Fibroblast of peridontal ligament (primary cell): ENCODE measurements around the gene CNTNAP2.

ENCODE experiments used
- DNase-seq: peaks from one replicate; pipeline ENCODE4 v3.0.0-alpha.2; 2010; ENCODE audit errors: extremely low read depth

Gene CNTNAP2

DNA sequence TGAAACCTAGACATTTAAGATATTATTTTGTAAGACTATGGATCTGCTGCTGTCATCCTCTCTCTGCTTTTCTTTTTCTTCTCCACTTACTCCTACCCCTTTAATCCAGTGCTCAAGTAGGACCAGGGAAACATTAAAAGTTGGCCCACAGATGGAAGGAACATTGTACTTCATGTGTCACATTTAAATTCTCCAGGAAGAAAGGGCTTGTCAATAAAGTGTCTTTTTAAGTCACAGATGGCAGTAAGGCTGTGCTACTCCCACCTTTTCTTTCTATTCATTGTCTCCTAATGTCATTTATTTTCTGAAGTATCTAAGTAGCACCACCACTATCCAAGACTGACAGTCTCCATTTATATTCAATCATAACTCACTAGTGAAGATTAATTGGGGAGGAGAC lies 1736.2 kb downstream of the CNTNAP2 start:
- DNase-seq: no peak

DNA sequence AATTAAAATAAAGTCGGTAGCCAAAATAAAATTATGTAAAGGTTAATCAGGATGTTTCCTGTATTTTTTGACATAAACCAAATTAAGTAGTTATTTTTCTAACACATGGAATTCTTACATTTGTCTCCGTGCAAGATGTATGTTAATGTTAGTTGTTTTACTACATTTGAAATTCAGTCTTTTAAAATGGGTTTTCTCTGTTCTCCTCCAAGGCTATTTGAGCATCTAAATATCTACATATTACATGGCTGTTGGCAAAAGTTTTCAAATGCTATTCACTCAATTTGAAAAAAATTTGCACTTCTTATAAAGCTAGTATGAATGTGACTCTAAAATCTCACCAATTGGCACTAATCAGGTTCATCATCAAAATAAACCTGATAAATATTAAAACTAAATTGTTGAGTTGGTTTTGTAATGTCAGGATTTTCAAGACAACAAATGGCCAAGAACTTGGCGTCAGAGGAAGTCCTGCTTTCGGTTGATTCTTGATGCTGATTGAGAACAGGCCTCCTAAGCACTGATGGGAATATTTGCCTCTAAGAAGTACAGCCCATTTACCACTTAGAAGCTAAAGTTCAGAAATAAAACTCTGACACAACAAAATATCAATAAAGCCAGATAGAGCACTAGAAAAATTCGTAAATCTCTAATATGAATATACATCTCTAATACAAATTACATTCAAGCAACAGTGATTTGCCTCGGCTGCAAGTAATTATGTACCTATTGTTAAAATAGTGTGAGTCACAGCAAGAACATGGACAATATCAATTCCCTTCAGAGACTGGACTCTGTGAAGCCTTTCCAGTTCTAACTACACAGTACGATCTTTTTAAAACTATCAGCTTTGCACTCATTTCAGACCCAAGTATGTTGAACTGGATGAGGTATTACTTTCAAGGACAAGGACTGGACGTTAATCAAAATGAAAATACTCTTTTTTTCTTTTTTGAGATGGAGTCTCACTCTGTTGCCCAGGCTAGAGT lies 1740.8 kb downstream of the CNTNAP2 start:
- DNase-seq: no peak

DNA sequence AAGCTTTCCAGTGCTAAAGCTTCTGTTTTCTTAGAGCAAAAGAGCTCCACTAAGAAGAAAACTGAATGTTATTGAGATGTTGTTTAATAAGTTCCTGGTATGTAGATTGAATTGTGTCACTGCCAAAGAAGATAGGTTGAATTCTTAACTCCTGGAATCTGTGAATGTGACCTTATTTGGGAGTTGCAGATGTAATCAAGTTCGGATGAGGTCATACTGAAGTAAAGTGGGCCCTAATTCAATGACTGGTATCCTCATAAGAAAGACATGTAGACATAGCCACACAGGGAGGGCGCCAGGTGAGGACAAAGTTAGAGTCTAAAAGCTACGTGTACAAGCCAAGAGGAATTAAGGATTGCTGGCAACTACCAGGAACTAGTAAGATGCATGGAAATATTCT lies 1741.8 kb downstream of the CNTNAP2 start:
- DNase-seq: no peak

DNA sequence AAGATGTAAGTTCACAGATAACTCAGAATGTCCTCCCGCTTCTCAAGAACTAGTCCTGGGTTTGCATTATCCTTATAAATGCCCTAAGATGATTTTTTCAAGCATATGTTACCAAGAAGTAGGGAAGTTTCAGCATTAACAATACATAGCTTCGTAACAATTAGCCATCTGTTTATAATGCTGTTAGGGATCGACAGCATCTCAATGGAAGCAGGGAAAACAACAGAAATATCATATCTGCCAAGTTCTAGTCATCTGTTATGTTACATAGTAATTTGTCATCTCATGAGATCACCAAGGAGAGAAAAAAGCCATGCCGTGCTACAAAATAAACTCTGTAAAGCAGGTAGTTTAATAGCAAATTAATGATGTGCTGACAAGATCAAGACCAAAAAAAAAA lies 1742.4 kb downstream of the CNTNAP2 start:
- no peak for DNase-seq

DNA sequence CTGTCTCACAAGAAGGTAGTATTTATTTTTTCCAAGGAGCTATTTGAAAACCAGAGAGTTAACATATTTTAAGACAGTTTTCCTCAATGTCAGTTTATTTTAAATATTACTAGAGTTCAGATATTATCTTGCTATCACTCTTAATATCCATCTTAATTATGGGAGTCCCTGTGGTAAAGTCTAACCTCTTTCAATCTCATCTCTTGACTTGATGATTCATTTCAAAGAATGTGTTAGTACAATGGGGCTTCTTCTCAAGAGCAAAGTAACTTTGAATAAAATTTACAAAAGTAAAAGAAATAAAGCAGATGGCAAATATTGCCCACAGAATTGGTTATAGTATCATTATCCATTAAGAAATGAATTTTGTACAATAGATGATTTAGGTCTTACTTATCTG lies 1742.9 kb downstream of the CNTNAP2 start:
- no peak for DNase-seq

DNA sequence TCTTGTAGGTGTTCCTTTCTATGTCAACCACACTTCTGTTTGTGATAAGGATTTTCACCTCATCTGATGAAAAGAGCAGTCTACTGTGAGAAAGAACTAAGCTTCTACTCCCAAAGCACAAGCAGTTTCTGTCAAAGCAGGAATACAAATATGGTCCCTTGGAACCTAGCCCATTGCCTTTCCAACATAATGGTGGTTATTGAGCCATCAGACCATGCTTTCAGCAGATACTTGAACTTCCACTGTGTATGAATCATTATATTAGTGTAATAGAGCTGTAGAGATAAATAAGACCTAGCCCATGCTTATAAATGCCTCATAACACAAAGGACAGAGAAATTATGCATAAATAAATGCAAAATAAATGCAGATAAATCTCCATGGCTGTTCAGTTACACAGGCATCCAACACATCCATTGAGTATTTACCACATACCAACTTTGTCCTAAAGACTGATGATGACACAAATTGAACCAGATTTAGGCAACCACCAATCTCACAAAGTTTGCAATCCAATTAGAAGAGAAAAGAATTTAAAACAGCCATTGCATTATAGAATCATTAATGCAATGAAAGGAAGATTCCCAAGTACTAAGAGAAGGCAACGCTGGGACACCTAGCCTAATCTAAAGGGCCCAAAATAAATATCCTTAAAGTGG lies 1744.6 kb downstream of the CNTNAP2 start:
- DNase-seq: peak; percentile 40

DNA sequence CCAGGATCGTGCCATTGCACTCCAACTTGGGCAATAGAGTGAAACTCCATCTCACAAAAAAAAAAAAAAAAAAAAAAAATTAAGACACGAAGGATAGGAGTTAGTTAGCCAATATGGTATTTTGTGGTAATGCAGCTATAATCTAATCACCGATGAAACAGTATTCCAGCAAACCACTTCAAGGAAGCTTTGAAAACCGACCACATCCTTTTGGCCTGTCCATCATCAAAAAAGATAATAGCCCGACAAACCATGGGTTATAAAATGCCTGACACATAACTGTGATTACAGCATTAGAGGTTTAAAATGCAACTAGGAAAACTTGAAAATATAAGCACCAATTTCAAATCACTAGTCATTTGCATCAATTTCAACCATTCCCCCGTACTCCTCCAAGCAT lies 1745.3 kb downstream of the CNTNAP2 start:
- DNase-seq: no peak

DNA sequence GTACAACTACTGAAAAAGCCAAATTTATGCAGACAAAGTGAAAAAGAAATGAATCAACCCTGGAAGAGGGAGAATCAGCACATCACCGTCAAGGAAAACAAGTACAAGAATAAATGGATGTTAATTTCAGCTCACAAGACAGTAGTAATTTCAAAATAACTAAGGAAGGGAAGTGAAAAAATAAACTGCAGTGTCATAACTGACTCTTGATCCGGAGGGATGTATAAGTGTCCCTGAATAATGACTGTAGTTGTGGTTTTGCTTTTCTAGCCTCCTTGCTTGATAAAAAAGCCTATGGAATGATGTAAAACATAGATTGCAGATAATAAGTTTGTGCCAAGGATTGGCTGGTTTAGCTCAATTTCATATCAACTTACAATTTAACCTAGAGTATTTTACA lies 1752.9 kb downstream of the CNTNAP2 start:
- no peak for DNase-seq

DNA sequence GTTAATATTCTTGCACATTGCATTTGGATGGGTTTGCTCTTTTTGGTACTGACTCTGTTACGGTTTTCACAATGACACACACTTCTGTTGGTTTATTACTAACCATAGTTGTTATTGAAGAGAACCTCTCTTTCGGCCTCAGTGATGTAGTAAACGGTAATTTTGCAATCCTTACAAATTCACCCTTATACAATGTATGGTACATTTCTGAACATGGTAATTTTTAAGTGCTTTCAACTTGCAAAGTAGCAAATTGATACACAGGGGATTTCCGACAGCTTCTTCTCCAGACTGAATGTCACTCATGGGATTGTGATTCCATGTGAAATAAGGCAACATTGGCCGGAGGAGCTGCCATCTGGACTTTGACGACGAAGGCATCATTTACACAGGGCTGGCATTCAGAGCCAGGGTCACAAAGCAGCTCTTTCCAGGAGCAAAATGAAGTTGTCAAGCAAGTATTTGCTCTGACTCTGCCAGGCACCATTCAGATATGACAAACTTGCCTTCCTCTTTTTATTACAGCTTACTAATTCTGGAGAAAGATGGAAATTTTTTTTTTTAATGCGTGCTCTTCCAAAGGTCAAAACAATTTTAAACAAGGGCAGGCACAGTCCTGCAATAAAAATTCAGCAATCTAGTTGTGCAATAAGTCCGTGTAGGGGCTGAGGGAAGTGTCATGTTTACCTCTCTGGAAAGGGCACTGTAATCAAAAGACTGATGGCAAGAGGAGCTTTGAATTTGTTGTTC lies 1762.5 kb downstream of the CNTNAP2 start:
- DNase-seq: no peak

DNA sequence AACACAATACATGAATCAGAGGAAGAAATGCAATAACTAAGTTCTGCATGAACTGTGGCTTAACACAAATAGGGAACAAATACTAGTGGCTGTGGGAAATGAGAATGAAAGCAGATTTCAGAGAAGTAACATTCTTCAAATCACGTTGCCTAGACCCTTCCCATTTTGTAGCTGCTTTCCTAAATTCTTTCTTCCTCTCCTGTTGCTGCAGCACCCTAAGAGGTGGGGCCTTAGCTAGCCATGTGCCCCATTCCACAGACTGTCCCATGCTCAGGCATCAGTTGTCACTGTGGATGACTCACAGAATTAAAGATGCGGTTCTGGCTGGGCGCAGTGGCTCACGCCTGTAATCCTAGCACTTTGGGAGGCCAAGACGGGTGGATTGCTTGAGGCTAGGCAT lies 1769.3 kb downstream of the CNTNAP2 start:
- no peak for DNase-seq

DNA sequence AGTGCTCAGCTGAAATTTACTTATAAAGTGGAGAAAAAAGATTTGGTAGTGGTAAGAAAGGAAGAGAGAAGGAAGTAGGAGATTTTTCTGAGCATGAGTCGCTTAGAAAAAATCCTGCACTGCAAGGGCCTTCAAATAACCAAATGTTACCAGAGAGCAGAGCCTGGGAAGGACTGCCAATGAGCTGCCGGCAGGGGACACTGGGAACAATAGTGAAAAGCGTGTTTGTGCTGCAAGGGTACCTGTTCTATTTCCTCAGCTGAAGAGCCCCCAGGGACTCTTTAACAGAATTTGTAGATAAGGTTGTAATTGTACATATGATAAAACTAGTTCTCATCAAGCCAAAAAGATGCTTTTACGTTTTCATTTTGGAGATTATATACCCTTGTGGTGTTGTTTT lies 1777.7 kb downstream of the CNTNAP2 start:
- peak; percentile 24 for DNase-seq

DNA sequence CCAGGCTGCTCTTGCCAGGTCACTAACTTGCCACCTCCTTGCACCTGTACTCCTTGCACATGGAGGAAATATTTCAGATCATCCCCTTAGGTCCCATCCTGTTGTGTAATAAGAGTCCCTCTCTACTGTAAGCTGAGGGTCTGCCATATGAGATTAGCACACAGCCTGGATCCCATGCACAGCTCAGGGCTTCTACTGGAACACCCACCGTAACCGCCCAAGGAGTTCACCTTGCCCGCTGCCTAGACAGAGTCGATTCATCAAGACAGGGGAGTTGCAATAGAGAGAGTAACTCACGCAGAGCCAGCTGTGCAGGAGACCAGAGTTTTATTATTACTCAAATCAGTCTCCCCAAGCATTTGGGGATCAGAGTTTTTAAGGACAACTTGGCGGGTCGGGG lies 1779.5 kb downstream of the CNTNAP2 start:
- no peak for DNase-seq

DNA sequence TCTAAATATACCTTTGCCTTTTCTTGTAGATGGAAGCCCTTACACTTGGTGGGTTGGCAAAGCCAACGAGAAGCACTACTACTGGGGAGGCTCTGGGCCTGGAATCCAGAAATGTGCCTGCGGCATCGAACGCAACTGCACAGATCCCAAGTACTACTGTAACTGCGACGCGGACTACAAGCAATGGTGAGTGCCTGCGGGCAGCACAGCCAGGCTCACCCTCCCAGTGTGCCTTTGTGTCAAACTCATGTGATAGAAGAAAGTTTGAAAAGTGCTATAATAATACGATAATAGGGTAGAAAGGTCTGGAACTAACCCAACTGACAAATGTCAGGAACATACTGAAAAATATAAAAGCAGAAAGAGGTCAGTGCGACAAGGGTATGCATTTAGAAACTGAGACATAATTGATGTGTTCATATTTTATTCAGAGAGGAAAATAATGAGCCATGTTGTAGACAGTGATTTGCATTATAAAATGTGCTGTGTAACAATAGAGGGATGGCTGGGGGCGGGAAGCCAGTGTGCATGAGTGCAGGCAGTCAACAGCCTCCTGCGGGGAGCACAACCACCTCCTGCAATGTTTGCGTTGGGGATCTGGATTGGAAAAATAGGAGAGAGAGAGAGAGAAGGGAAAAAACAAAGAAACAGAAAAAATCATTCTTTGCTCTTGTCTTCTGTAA lies 1787.1 kb downstream of the CNTNAP2 start:
- DNase-seq: no peak

DNA sequence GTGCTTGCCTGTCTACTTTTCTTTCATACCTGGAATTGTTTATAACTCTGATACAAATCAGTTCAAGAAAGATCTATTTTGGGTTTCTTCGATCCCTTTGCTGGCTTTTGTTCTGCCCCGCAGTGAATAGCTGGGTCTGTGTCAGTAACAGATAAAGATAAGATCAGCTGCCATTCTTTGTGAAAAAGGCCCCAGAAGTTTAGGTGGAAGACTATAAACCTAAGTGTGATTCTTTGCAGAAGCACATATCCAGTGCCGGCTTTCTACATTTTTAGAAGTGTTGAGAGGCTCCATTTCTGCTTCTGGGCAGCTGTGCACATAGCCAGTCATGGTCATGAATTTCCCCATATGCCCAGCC lies 1787.6 kb downstream of the CNTNAP2 start:
- no peak for DNase-seq

DNA sequence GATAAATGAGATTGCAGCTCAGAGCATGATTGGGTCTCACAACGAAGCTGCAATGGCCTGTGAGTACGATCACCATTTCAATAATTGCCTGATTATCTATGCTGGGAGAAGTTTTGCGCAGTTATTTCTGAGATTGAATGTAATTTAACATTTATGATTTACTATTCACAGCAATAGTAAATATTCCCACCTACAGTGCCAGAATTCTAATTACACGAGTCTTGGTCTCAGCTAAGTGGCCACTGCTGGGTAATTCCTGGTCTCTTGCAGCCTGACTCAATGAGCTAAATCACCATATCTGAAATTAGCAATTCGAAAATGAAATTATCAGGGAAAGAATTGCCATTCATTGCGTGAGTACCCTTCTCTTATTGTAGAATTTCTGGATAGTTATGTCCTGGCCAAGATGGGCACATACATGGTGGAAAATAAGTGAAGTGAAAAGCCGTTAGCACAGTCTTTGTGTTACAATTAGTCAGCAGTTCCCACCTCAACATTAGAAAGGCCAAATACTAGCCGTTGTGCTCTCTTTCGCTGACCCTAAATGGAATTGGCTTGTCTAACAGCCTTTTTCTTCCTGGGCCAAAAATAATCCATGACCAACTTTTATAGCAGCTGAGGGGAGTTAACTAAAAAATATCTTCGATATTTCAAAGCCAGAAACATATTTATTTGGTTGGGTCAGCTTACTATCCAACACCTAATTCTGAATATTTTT lies 1793.0 kb downstream of the CNTNAP2 start:
- no peak for DNase-seq

DNA sequence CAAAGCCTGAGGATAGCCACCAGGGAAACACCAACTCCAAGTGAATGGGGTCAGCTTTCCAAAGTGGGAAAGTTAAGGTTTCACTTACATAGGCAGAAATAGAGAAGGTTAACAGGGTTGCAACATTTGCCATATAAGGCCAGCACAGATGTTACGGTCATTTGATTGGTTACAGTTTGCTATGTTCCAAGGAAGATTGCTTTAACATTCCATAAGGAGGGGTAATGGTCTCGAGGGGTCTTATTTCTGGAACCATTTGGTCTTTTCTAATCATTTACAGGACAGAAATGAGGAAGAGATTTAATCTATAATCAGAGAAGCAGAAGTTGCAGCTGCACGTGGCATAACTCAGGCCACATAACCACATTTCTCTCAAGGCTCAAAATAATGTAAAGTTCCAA lies 1794.6 kb downstream of the CNTNAP2 start:
- DNase-seq: peak; percentile 74

DNA sequence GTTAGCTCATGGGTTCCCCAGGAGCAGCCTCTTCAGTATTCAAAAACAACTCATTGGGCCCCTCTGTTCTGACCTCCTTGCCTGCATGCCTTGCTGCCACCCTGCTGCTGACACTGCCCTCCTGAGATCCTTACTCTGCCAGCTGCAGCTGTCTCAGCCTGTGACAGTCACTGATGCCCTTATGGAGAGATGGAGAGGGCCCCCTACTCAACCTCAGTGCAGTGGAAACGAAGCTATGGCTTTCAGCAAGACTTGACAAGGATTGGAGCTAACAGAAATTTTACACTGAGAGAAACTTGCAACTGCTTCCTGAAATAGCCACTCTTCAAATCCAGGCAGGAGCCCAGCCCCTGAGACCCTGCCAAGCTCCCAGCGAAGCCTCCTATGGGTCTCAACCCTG lies 1795.7 kb downstream of the CNTNAP2 start:
- DNase-seq: no peak

DNA sequence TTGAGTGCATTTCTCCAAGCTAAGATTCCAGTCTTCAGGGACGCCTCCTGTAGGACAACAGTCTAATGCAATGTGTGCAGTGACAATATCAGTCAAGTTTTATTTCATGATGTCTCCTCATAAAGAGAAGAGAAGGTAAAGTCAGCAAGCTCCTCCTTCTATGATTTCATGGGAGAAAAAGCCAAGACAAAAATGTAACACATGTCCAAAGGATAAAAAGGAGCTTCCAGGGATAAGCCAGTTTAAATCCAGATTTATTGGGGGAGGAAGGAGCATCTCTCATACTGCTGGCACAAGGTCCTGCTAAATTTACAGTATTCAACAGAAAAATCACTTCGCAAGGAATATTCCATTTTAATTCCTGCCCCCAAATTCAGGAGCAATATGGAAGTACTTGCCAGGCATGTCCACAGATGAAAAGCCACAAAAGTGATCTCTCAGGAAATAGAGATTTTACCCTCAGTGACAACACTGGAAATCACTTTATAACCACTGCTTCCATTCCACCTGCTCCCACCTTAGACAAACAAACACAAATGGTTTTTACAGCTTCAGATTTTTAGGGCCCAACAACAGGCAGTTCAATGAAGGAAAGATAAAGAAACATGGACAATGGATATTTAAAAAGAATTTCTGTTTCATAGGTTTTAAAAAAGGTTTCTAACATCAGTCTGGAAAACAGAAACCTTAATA lies 1796.5 kb downstream of the CNTNAP2 start:
- DNase-seq: no peak

DNA sequence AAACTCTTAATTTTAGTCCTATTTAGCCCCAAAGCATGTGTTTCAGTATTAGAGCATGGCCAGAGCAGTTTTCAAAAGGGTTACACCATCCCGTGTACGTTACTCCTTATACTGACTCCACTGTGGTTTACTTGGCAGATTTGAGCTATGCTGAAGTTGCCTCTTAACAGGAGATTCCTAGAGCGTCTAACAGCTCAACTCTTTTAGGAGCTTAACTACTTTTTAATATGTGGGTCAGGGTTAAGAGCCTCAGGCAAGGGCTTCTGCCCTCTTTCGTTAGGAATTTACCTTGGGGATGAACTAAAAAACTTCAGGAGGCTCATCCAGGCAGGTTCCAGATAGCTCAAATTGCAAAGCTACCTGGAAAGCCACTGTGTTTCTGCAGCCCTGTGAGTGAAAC lies 1799.2 kb downstream of the CNTNAP2 start:
- peak; percentile 16 for DNase-seq

DNA sequence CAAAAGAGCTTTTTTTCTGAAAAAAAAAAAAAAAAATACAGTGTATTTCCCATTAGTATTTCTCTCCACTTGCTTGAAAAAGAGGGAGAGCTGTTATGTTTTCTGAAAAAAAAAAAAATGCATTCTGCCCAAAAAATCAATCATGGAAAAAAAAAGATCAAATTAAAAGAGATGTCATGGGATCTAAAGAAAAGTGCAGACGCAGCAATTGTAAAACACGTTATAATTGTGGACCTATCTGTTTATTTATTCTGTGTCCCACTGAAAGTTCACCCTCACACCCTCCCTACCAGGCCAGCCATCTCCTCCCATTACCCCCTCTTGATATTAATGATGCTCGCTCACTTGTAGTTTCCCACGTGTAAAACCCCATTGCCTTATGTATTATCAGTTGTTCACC lies 1800.0 kb downstream of the CNTNAP2 start:
- DNase-seq: no peak

DNA sequence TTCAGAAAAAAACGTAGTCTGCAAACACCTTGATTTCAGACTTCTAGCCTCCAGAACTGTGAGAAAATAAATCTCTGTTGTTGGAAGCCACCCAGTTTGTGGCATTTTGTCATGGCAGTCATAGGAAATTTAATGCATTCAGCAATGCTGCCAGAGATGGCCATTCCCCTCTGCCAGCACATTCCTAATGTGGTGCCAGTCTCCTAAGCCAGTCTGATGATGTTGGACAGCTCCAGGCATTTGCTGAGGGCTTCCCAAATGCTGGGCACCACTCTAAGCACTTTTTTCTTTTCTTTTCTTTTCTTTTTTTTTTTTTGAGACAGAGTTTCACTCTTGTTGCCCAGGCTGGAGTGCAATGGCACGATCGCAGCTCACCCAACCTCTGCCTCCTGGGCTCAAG lies 1807.2 kb downstream of the CNTNAP2 start:
- no peak for DNase-seq
